HG03558 (cell line): ENCODE data around the gene LPIN1.
"Not testable (repeated sequence)": the region's sequence is repeated elsewhere in the genome, so short reads cannot be mapped to it uniquely, and the experiment has no call there.

Source experiments
- ATAC-seq: cut with Tn5 transposase; IDR thresholded peaks from one replicate; pipeline ENCODE4 v1.9.1; 2021; ENCODE audit warnings: moderate number of reproducible peaks; ENCODE audit not compliant: unreplicated experiment; ENCODE audit errors: extremely low read depth

LPIN1 gene

DNA sequence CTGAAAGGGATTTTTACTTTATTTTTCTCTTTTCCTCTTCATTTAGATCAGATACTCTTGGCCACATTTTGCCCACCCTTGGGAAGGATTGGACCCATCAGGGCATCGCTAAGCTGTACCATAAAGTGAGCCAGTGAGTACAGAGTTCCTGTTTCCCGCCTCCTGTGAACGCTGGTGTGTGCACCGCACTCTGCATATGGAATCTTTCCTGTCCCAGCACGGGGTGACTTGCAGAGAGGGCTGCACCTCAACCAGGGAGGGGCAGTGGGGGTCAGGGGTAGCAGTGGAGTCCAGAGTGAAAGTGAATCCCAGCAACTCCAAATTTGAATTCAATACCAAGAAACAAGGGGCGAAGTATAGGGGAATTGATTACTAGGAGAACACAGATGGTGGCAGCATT lies 58.6 kb downstream of the LPIN1 start:
- no peak for ATAC-seq

- ATAC-seq = no peak
Observed at GRCh38 chr2:11805920-11806319, 59.5 kb downstream of the LPIN1 start.

DNA sequence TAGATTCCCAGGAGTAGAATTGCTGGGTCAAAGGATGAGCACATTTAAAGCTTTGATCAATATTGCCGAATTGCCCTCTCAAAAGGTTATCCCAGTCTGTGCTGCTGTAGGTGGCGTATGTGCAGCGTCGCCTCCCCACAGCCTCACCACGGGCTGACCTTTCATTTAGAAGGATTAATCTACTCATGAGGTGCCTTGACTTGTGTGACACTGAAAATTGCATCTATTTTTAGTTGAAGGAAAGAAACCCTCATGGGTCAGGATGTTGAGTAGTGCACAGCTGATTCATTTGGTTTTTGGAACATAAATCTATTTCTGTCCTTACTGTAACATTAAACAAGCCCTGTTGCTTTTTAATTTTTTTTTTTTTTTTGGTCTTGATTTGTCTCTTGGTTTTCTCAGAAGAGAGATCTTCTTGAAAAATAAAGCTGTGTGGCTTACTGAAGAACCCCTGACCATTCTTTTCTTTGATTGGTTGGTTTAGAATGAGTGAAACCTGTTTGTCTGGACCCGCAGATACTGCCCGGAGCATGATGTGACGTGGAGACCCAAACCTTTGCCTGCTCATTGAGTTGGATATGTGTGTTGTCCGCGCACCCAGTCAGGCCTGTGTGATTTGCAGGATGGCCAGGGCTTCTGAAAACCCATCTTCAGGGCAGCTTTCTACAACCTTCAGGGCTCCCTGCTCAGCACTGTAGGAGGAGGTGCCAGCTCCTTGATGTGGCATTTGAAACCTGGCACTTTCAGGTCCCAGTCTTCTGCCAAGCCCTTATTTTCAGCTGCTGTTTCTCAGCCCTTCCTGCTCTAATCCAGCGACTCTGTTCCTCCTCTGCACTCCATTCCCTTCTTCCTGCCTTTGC lies 61.0 kb downstream of the LPIN1 start:
- ATAC-seq = no peak

DNA sequence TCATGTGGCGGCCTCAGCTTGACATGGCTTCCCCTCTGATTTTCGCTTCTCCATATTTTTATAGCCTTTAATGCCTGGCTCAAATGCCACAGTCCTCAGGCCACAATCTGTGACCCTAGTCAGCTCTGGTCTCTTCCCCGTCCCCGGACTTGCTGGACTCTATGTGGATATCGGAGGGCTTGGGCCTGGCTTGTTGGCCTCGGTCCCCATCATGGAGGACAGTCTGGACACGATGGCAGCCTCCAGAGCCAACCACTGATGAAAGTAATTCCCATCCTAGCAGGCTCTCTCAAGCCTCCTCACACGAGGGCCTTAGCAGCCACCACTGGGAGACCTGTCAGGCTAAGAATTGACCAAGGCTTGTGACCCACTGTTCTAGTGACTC lies 61.6 kb downstream of the LPIN1 start:
- no peak for ATAC-seq

DNA sequence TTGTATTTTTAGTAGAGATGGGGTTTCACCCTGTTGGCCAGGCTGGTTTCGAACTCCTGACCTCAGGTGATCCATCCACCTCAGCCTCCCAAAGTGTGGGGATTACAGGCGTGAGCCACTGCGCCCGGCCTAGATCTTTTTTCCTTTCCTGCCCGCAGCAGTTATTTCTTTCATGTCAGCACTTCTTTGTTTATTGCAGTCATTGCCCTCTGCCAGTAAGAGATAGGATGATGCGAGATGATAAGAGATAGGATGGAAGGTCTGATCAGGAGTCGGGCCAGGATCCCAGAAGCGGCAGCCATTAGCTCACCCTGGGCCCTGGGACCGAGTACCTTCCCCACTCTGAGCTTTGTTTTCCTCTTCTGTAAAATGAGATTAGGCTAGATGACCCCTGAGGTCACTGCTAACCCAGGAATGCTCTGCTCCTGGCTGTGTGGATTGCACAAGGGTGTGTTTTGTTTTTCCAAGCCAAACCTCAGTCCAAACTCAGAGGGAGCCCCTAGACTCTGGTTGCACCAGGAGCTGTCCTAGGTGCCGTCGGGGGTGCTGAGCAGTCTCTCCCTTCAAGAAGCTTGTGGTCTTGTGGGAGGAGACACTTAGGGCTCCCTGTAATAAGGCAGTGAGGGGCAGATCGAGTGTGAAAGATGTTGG lies 63.3 kb downstream of the LPIN1 start:
- ATAC-seq = no peak

DNA sequence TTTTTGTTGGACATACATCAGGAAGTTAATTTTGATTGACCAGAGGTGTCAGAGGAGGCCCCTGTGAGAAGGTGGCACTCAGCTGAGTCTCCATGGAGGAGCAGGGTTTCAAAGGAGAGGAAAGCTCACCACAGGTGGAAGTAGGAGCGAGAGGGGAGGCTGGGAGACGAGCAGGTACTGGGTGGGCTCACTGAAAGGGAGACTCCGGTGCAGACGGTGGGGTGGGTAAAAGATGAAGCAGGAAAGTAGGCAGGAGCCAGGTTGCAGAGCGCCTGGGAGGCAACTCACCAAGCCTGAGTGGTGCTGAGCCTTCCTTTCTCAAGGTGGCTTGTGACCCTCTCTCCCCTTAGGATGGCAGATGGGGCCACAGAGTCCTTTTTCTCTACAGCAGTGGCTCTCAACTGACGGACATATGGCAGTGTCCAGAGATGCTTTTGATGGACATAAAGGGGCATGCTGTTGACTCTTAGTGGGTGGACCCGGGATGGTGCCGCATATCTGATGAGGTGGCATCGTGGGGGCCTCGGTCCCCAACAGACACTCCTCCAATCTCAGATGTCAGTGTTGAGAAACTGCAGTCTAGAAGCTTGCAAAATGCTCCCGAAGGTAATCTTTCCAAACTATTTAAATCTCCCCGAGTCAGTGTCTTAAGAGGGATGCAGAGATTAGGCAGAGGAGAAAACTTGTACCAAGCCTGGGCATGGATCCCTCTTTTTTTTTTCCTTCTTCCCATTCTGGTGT lies 64.0 kb downstream of the LPIN1 start:
- no peak for ATAC-seq

- no peak for ATAC-seq
Observed at GRCh38 chr2:11811036-11811654, 64.7 kb downstream of the LPIN1 start.

GRCh38 chr2:11812466-11813248 lies 66.2 kb downstream of the LPIN1 start:
- no peak for ATAC-seq

DNA sequence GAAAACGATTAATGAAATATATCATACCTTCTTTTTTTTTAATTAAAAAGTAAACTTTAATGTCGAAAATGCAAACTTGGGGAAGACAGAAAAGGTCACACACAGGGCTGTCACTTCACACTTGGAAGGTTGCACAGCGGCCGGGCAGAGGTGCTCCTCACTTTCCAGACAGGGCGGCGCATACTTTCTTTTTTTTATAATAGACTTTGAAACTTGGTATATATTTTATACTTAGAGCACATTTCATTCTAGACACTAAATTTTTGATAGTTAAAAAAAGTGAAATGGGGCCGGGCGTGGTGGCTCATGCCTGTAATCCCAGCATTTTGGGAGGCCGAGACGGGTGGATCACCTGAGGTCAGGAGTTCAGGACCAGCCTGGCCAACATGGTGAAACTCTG lies 66.9 kb downstream of the LPIN1 start:
- ATAC-seq = not testable (repeated sequence)

DNA sequence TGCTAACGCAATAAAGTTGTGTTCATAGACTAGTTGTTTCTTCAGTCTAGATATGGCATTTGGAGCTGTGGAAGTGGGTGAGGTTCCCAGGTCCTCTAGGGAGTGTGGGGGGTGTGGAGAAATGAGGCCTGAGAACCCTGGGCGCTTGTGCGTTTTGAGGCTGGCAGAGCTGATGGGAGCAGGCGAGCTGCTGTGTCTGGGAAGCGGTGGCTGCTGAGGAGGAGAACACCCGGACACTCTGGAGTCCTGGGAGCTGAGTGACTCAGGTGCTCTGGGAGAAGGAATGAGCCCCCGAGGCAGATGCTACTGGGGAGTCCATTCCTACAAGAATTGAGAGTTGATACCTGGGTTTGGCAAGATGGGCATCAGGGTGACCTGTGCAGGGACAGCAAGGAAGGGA lies 67.5 kb downstream of the LPIN1 start:
- ATAC-seq = no peak

DNA sequence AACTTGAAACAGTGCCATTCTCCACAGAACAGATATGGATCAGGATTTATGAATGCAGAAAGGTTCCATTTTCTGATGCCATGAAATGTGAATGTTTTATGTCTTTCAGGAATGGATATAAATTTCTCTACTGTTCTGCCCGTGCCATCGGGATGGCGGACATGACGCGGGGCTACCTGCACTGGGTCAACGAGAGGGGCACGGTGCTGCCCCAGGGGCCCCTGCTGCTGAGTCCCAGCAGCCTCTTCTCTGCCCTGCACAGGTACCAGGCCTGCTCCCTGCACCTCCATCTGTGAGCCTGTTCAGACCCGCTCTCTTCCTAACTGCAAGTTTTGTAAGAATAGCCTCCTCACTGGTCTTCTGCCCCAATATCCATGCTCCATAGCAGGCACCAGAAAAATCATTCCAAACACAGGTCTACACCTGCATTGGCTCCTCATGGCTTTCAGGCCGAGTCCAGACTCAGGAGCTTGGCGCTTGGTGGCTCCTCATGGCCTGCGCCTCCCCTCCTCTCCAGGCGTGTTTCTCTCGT lies 68.6 kb downstream of the LPIN1 start:
- no peak for ATAC-seq

GRCh38 chr2:11816935-11817334 lies 70.5 kb downstream of the LPIN1 start:
- ATAC-seq = not testable (repeated sequence)

- no peak for ATAC-seq
Observed at GRCh38 chr2:11819235-11819729, 72.8 kb downstream of the LPIN1 start.

GRCh38 chr2:11820650-11821049 lies 74.2 kb downstream of the LPIN1 start:
- ATAC-seq = no peak

GRCh38 chr2:11821705-11822104 lies 75.3 kb downstream of the LPIN1 start:
- no peak for ATAC-seq

- not testable (repeated sequence) for ATAC-seq
Observed at GRCh38 chr2:11822359-11822745, 75.9 kb downstream of the LPIN1 start.

DNA sequence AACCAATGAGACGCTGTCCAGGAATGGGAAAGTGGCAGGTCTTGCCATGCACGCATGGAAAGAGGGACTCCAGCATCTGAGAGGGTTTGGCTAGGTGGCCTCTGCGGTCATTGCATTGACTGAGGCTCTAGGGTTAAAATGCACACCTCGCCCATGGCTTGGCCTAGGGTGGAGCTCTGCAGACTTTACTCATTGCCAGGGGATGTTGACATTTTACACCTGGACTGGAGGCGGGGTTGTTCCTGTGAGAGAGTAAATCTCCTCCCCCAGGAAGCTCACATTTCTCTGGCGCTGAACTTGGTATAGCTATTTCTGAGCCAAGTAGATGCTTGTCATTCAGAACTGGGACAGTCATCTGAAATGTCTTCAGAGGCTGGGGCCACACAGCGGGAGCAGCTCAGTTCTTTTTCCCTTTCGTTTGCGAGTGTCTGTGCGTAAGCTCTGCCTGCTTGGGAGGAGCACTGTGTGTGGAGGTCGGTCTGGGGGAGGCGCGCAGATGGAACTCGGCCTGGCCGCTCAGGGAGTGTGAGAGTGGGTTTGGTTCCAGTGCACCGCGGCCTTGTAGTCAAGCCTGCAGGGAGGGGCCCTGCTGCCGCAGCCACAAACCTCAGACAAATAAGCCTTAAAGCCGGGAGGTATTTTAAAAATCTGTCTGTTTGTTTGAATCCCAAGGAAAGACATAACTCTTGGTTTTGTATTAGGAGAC lies 76.5 kb downstream of the LPIN1 start:
- ATAC-seq = no peak

DNA sequence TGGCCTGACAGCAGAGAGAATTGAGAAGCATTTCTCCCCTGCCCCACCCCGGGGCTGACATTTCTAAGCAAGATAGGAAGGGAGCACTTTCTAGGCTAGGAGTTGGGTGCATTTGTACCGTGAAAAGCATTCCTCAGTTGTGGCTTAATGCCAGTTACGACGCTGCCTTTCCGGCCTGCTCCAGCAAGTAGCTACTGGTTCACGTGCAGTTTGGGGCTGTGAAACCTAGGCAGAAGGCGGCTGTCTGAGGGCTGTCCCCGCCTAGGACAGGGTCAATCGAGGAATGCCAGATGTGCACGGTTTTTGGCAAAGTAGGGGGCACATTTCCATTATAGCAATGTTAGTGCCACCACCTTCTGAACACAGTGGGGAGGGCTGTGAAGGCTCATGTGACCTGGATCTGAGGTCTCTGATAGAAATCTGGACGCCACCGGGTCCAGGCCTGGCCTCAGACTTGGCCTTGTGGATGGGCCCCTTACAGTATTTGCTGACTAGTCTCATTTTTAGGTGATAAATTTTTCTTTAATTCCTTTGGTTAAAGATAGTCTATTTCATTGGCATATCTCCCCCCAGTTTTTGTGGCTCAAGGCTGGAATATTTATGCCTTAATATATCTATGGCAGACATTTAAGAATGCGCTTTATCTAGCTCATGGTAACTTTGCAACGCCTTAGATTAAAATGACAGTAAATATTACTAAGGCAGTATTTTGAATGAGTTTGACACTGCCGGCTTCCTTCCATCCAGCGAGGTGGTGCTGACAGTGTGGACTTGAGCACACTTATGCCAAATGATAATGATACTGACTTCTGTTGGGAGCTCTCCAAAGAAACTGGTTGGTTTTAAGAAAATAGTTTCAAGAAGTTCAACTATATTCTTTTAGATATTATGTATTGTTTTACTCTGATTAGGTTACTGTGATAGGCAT lies 78.7 kb downstream of the LPIN1 start:
- no peak for ATAC-seq
